ENCODE measurements around the gene HCRT.
"Not testable (repeated sequence)": the region's sequence is repeated elsewhere in the genome, so short reads cannot be mapped to it uniquely, and the experiment has no call there.

The HCRT gene

GRCh38 chr17:42186191-42186590, 939 bp upstream of the HCRT start:
- peaks cover 8 to 11% of the 10 kb centered on the region in 2 donors for H3K27me3 ChIP-seq (ENCODE audit: control insufficient read depth in 1 of 2, insufficient read depth in 2 of 2, low read length in 2 of 2)
- peaks cover 20% of the 10 kb centered on the region for H3K4me1 ChIP-seq (ENCODE audit: control insufficient read depth, insufficient read depth, low read length)
- not testable (repeated sequence) for H3K4me3 ChIP-seq (ENCODE audit: low read length in 2 of 2); H3K9ac ChIP-seq (ENCODE audit: low read length in 2 of 2); H3K27ac ChIP-seq (ENCODE audit: low read length); H3K36me3 ChIP-seq (ENCODE audit: control insufficient read depth in 2 of 2, insufficient read depth in 2 of 2, low read length in 2 of 2); H3K9me3 ChIP-seq (ENCODE audit: control insufficient read depth in 2 of 2, low read length in 2 of 2)

GRCh38 chr17:42185621-42185930, 324 bp upstream of the HCRT start:
- Histone ChIP-seq H3K9ac (ENCODE audit: low read length in 2 of 2) (no peak overlapping the region), H3K27ac (ENCODE audit: low read length) (no peak overlapping the region), H3K36me3 (ENCODE audit: control insufficient read depth in 2 of 2, insufficient read depth in 2 of 2, low read length in 2 of 2) (no peaks in the 10 kb centered on the region), H3K4me3 (ENCODE audit: low read length in 2 of 2) (no peak overlapping the region), H3K4me1 (ENCODE audit: control insufficient read depth, insufficient read depth, low read length) (peaks cover 23% of the 10 kb centered on the region), H3K27me3 (ENCODE audit: control insufficient read depth in 1 of 2, insufficient read depth in 2 of 2, low read length in 2 of 2) (peaks cover 14% of the 10 kb centered on the region in 2 donors), H3K9me3 (ENCODE audit: control insufficient read depth in 2 of 2, low read length in 2 of 2) (no peaks in the 10 kb centered on the region)

- no peak overlapping the region for H3K27ac ChIP-seq (ENCODE audit: low read length)
- peak overlapping the region; percentile 68 to 80 for H3K4me3 ChIP-seq (ENCODE audit: low read length in 2 of 2)
- H3K9ac ChIP-seq (ENCODE audit: low read length in 2 of 2) = peak overlapping the region; percentile 50 to 69
- H3K4me1 ChIP-seq (ENCODE audit: control insufficient read depth, insufficient read depth, low read length) = peaks cover 23% of the 10 kb centered on the region
- peaks cover 18 to 26% of the 10 kb centered on the region in 2 donors for H3K27me3 ChIP-seq (ENCODE audit: control insufficient read depth in 1 of 2, insufficient read depth in 2 of 2, low read length in 2 of 2)
- no peaks in the 10 kb centered on the region for H3K36me3 ChIP-seq (ENCODE audit: control insufficient read depth in 2 of 2, insufficient read depth in 2 of 2, low read length in 2 of 2)
- H3K9me3 ChIP-seq (ENCODE audit: control insufficient read depth in 2 of 2, low read length in 2 of 2) = no peaks in the 10 kb centered on the region
Measured at GRCh38 chr17:42183741-42184711, 1.2 kb downstream of the HCRT start.

- H3K9me3 ChIP-seq (ENCODE audit: control insufficient read depth in 2 of 2, low read length in 2 of 2) = no peaks in the 10 kb centered on the region
- no peak overlapping the region for H3K27ac ChIP-seq (ENCODE audit: low read length)
- no peaks in the 10 kb centered on the region for H3K36me3 ChIP-seq (ENCODE audit: control insufficient read depth in 2 of 2, insufficient read depth in 2 of 2, low read length in 2 of 2)
- H3K27me3 ChIP-seq (ENCODE audit: control insufficient read depth in 1 of 2, insufficient read depth in 2 of 2, low read length in 2 of 2) = peaks cover 18 to 26% of the 10 kb centered on the region in 2 donors
- H3K4me1 ChIP-seq (ENCODE audit: control insufficient read depth, insufficient read depth, low read length) = peaks cover 23% of the 10 kb centered on the region
- peak overlapping the region; percentile 41 to 69 for H3K9ac ChIP-seq (ENCODE audit: low read length in 2 of 2)
- H3K4me3 ChIP-seq (ENCODE audit: low read length in 2 of 2) = peak overlapping the region; percentile 68 to 80
Measured at GRCh38 chr17:42182927-42183734, 2.1 kb downstream of the HCRT start.

- peaks cover 18 to 26% of the 10 kb centered on the region in 2 donors for H3K27me3 ChIP-seq (ENCODE audit: control insufficient read depth in 1 of 2, insufficient read depth in 2 of 2, low read length in 2 of 2)
- H3K9ac ChIP-seq (ENCODE audit: low read length in 2 of 2) = no peak overlapping the region
- no peak overlapping the region for H3K27ac ChIP-seq (ENCODE audit: low read length)
- H3K36me3 ChIP-seq (ENCODE audit: control insufficient read depth in 2 of 2, insufficient read depth in 2 of 2, low read length in 2 of 2) = no peaks in the 10 kb centered on the region
- no peak overlapping the region for H3K4me3 ChIP-seq (ENCODE audit: low read length in 2 of 2)
- H3K9me3 ChIP-seq (ENCODE audit: control insufficient read depth in 2 of 2, low read length in 2 of 2) = no peaks in the 10 kb centered on the region
- peaks cover 23% of the 10 kb centered on the region for H3K4me1 ChIP-seq (ENCODE audit: control insufficient read depth, insufficient read depth, low read length)
Measured at GRCh38 chr17:42181851-42182207, 3.4 kb downstream of the HCRT start.

- H3K4me3 ChIP-seq (ENCODE audit: low read length in 2 of 2) = peak within 1 kb of the TSS in 1 of 2 donors; percentile 52
- H3K9me3 ChIP-seq (ENCODE audit: control insufficient read depth in 2 of 2, low read length in 2 of 2) = no peaks in the 10 kb centered on the region
- H3K36me3 ChIP-seq (ENCODE audit: control insufficient read depth in 2 of 2, insufficient read depth in 2 of 2, low read length in 2 of 2) = no peaks in the 10 kb centered on the region
- H3K4me1 ChIP-seq (ENCODE audit: control insufficient read depth, insufficient read depth, low read length) = peaks cover 23% of the 10 kb centered on the region
- H3K27me3 ChIP-seq (ENCODE audit: control insufficient read depth in 1 of 2, insufficient read depth in 2 of 2, low read length in 2 of 2) = peaks cover 18 to 26% of the 10 kb centered on the region in 2 donors
- H3K9ac ChIP-seq (ENCODE audit: low read length in 2 of 2) = no peak within 1 kb of the TSS
- no peak within 1 kb of the TSS for H3K27ac ChIP-seq (ENCODE audit: low read length)
Measured at GRCh38 chr17:42180922-42181850, 4.1 kb downstream of the HCRT start, which contains the start of gene KCNH4. Gene KCNH4 (minus strand): TSS chr17:42181142. CDS start chr17:42180945, 197 bp downstream.

GRCh38 chr17:42180411-42180921, 4.8 kb downstream of the HCRT start:
- peak overlapping the region in 1 of 2 donors; percentile 52 for H3K4me3 ChIP-seq (ENCODE audit: low read length in 2 of 2)
- no peak overlapping the region for H3K9ac ChIP-seq (ENCODE audit: low read length in 2 of 2)
- peaks cover 23% of the 10 kb centered on the region for H3K4me1 ChIP-seq (ENCODE audit: control insufficient read depth, insufficient read depth, low read length)
- no peaks in the 10 kb centered on the region for H3K9me3 ChIP-seq (ENCODE audit: control insufficient read depth in 2 of 2, low read length in 2 of 2)
- H3K36me3 ChIP-seq (ENCODE audit: control insufficient read depth in 2 of 2, insufficient read depth in 2 of 2, low read length in 2 of 2) = no peaks in the 10 kb centered on the region
- H3K27me3 ChIP-seq (ENCODE audit: control insufficient read depth in 1 of 2, insufficient read depth in 2 of 2, low read length in 2 of 2) = peaks cover 18 to 26% of the 10 kb centered on the region in 2 donors
- no peak overlapping the region for H3K27ac ChIP-seq (ENCODE audit: low read length)

- Histone ChIP-seq H3K4me1 (ENCODE audit: control insufficient read depth, insufficient read depth, low read length) (peaks cover 22% of the 10 kb centered on the region), H3K4me3 (ENCODE audit: low read length in 2 of 2) (no peak overlapping the region), H3K27me3 (ENCODE audit: control insufficient read depth in 1 of 2, insufficient read depth in 2 of 2, low read length in 2 of 2) (peaks cover 18 to 26% of the 10 kb centered on the region in 2 donors), H3K36me3 (ENCODE audit: control insufficient read depth in 2 of 2, insufficient read depth in 2 of 2, low read length in 2 of 2) (no peaks in the 10 kb centered on the region), H3K9me3 (ENCODE audit: control insufficient read depth in 2 of 2, low read length in 2 of 2) (no peaks in the 10 kb centered on the region), H3K9ac (ENCODE audit: low read length in 2 of 2) (no peak overlapping the region), H3K27ac (ENCODE audit: low read length) (no peak overlapping the region)
Measured at GRCh38 chr17:42179911-42180410, 5.3 kb downstream of the HCRT start.

- no peak overlapping the region for H3K27ac ChIP-seq (ENCODE audit: low read length)
- H3K9ac ChIP-seq (ENCODE audit: low read length in 2 of 2) = no peak overlapping the region
- H3K27me3 ChIP-seq (ENCODE audit: control insufficient read depth in 1 of 2, insufficient read depth in 2 of 2, low read length in 2 of 2) = peaks cover 18 to 26% of the 10 kb centered on the region in 2 donors
- H3K36me3 ChIP-seq (ENCODE audit: control insufficient read depth in 2 of 2, insufficient read depth in 2 of 2, low read length in 2 of 2) = no peaks in the 10 kb centered on the region
- H3K4me3 ChIP-seq (ENCODE audit: low read length in 2 of 2) = no peak overlapping the region
- H3K9me3 ChIP-seq (ENCODE audit: control insufficient read depth in 2 of 2, low read length in 2 of 2) = no peaks in the 10 kb centered on the region
- H3K4me1 ChIP-seq (ENCODE audit: control insufficient read depth, insufficient read depth, low read length) = peaks cover 16% of the 10 kb centered on the region
Measured at GRCh38 chr17:42179335-42179734, 5.9 kb downstream of the HCRT start.

GRCh38 chr17:42178817-42179216, 6.4 kb downstream of the HCRT start:
- Histone ChIP-seq H3K36me3 (ENCODE audit: control insufficient read depth in 2 of 2, insufficient read depth in 2 of 2, low read length in 2 of 2) (no peaks in the 10 kb centered on the region), H3K27ac (ENCODE audit: low read length) (no peak overlapping the region), H3K4me3 (ENCODE audit: low read length in 2 of 2) (no peak overlapping the region), H3K27me3 (ENCODE audit: control insufficient read depth in 1 of 2, insufficient read depth in 2 of 2, low read length in 2 of 2) (peaks cover 18 to 26% of the 10 kb centered on the region in 2 donors), H3K4me1 (ENCODE audit: control insufficient read depth, insufficient read depth, low read length) (peaks cover 11% of the 10 kb centered on the region), H3K9me3 (ENCODE audit: control insufficient read depth in 2 of 2, low read length in 2 of 2) (no peaks in the 10 kb centered on the region), H3K9ac (ENCODE audit: low read length in 2 of 2) (no peak overlapping the region)
